ENCODE data around the gene WNT4. TPM values are rescaled to one million over a fixed set of nuclear protein-coding genes. Genes with fewer than 3 reads are reported as not detected.

Gene WNT4
- total and polyA plus RNA-seq, 9 of the 15 experiments (the other 6 are each of a cell fraction or from before 2014, with no cell fraction given), result 0.01 TPM; not detected in 8

GRCh38 chr1:22121421-22121911 lies 21.4 kb downstream of the WNT4 start (continued):
- no peak for TF ChIP-seq RREB1 (CRISPR knock-in tag; IDR thresholded peaks at IDR 0.05)
- TF ChIP-seq GTF2B (IDR thresholded peaks at IDR 0.05; ENCODE audit: extremely low read depth, insufficient read length), result no peak
- peak; percentile 41; the same call in 1 of the 2 replicates for TF ChIP-seq JUN (IDR thresholded peaks at IDR 0.05; ENCODE audit: borderline replicate concordance, low read depth, low read length)
- TF ChIP-seq JUN (CRISPR knock-in tag; IDR thresholded peaks at IDR 0.05; ENCODE audit: borderline replicate concordance), result no peak; the same call in 1 of the 2 replicates
- no peak for TF ChIP-seq ZNF41 (CRISPR knock-in tag; conservative IDR thresholded peaks at IDR 0.05)
- peak; percentile 53 for TF ChIP-seq HMGN3 (IDR thresholded peaks at IDR 0.05; ENCODE audit: borderline replicate concordance, extremely low read depth, insufficient read length, low read depth, low read length)
- TF ChIP-seq, protein P1, sequence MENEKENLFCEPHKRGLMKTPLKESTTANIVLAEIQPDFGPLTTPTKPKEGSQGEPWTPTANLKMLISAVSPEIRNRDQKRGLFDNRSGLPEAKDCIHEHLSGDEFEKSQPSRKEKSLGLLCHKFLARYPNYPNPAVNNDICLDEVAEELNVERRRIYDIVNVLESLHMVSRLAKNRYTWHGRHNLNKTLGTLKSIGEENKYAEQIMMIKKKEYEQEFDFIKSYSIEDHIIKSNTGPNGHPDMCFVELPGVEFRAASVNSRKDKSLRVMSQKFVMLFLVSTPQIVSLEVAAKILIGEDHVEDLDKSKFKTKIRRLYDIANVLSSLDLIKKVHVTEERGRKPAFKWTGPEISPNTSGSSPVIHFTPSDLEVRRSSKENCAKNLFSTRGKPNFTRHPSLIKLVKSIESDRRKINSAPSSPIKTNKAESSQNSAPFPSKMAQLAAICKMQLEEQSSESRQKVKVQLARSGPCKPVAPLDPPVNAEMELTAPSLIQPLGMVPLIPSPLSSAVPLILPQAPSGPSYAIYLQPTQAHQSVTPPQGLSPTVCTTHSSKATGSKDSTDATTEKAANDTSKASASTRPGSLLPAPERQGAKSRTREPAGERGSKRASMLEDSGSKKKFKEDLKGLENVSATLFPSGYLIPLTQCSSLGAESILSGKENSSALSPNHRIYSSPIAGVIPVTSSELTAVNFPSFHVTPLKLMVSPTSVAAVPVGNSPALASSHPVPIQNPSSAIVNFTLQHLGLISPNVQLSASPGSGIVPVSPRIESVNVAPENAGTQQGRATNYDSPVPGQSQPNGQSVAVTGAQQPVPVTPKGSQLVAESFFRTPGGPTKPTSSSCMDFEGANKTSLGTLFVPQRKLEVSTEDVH (IDR thresholded peaks at IDR 0.05; ENCODE audit: low read depth, partially characterized antibody), result no peak
- no peak for TF ChIP-seq ZNF143 (CRISPR knock-in tag; IDR thresholded peaks at IDR 0.05)
- TF ChIP-seq KDM4B (IDR thresholded peaks at IDR 0.05; ENCODE audit: borderline replicate concordance in 2 of 2, low read depth in 1 of 2), result no peak
- TF ChIP-seq ZKSCAN1 (IDR thresholded peaks at IDR 0.05; ENCODE audit: low read depth, low read length), result peak; percentile 57; the same call in 1 of the 2 replicates
- peak; percentile 76 for TF ChIP-seq MYBL2 (IDR thresholded peaks at IDR 0.05; ENCODE audit: low read depth)
- TF ChIP-seq MYBL2 (CRISPR knock-in tag; IDR thresholded peaks at IDR 0.05; ENCODE audit: borderline replicate concordance), result no peak
- peak; percentile 36 for TF ChIP-seq CCNT2 (IDR thresholded peaks at IDR 0.05; ENCODE audit: borderline replicate concordance, extremely low read depth, insufficient read length, low read depth, low read length)
- TF ChIP-seq ARNT (IDR thresholded peaks at IDR 0.05), result no peak
- no peak for TF ChIP-seq CAMTA2 (CRISPR knock-in tag; conservative IDR thresholded peaks at IDR 0.05)
- peak; percentile 81 for TF ChIP-seq MYC (IDR thresholded peaks at IDR 0.05; ENCODE audit: low read depth, low read length)
- TF ChIP-seq MYC (CRISPR knock-in tag; IDR thresholded peaks at IDR 0.05; ENCODE audit: borderline replicate concordance, low read depth), result no peak
- TF ChIP-seq TAF9B (IDR thresholded peaks at IDR 0.05; ENCODE audit: partially characterized antibody), result no peak
- no peak for TF ChIP-seq MTF1 (CRISPR knock-in tag; IDR thresholded peaks at IDR 0.05; ENCODE audit: borderline replicate concordance)
